ENCODE measurements around the gene CEP295NL. TPM values are rescaled to one million over a fixed set of nuclear protein-coding genes. Genes with fewer than 3 reads are reported as not detected.

Gene CEP295NL
- total and polyA plus RNA-seq, 2 of the 8 experiments (the other 6 are each of a cell fraction or from before 2014, with no cell fraction given) = 0.06 to 2.0 TPM

GRCh38 chr17:78937561-78937960 lies 34.6 kb upstream of the CEP295NL start (continued):
- TF ChIP-seq CHD7 (IDR thresholded peaks at IDR 0.05; ENCODE audit: insufficient replicate concordance, low read length) (no peak), SP1 (IDR thresholded peaks at IDR 0.05; ENCODE audit: low read depth, low read length) (no peak), MAX (IDR thresholded peaks at IDR 0.05) (no peak), CBX8 (IDR thresholded peaks at IDR 0.05; ENCODE audit: borderline replicate concordance, low read depth, low read length) (no peak), SIRT6 (IDR thresholded peaks at IDR 0.05; ENCODE audit: low read length) (no peak)

Measured in H1 (cell line).